IMR-90 (cell line): ENCODE measurements around the gene NEURL1B. TPM values are rescaled to one million over a fixed set of nuclear protein-coding genes. Genes with fewer than 3 reads are reported as not detected.

ENCODE experiments used
- ATAC-seq: fragments of 200-7000 bp; cut with Tn5 transposase; 2 replicates; pipeline ENCODE4 v1.9.1; 2020; ENCODE audit warnings: low read depth, mild to moderate bottlenecking, moderate library complexity
- BruUV-seq: library from RNA; stranded (reverse); fragments of 400-500 nt; replicated peaks from 2 replicates; lab custom pipeline; 2021; lab: Mats Ljungman, UMichigan
- CTCF ChIA-PET: fragments of 300-600 bp; formaldehyde crosslinking; extraction: SDS; loops from one replicate; lab custom pipeline; 2021; ENCODE audit warnings: antibody characterized with exemption; lab: Yijun Ruan, JAX
- POLR2A ChIA-PET: fragments of 300-600 bp; sonication (Branson Sonifier 250); formaldehyde crosslinking; loops from one replicate; lab custom pipeline; 2022; ENCODE audit warnings: antibody characterized with exemption; ENCODE audit not compliant: unreplicated experiment; lab: Charles Lee
- DNase-seq: peaks from one replicate; pipeline ENCODE4 v3.0.0; 2013
- H2AFZ ChIP-seq: replicated peaks from 2 replicates; pipeline ENCODE3; 2013; ENCODE audit warnings: low read length, mild to moderate bottlenecking; ENCODE audit not compliant: poor library complexity
- H2AK5ac ChIP-seq: 2 replicates; pipeline ENCODE4 v1.6.1; 2013; ENCODE audit warnings: low read depth, low read length, inconsistent platforms
- H2AK9ac ChIP-seq: replicated peaks from 2 replicates; pipeline ENCODE3; 2013; ENCODE audit warnings: mild to moderate bottlenecking, low read depth, low read length, moderate library complexity; ENCODE audit not compliant: poor library complexity
- H2BK120ac ChIP-seq: 2 replicates; pipeline ENCODE4 v1.6.1; 2013; ENCODE audit warnings: low read depth, low read length, inconsistent platforms
- H2BK15ac ChIP-seq: 3 replicates; pipeline ENCODE4 v1.6.1; 2013; ENCODE audit warnings: low read depth, low read length, inconsistent platforms
- H2BK20ac ChIP-seq: 2 replicates; pipeline ENCODE4 v1.6.1; 2013; ENCODE audit warnings: low read depth, mild to moderate bottlenecking, inconsistent platforms, low read length, moderate library complexity
- H2BK5ac ChIP-seq: 2 replicates; pipeline ENCODE4 v1.6.1; 2013; ENCODE audit warnings: mild to moderate bottlenecking, low read depth, low read length, inconsistent platforms; ENCODE audit not compliant: poor library complexity, severe bottlenecking
- H3K14ac ChIP-seq: replicated peaks from 2 replicates; pipeline ENCODE4 v1.6.1; 2013; ENCODE audit warnings: low read depth, low read length, inconsistent platforms
- H3K18ac ChIP-seq: 2 replicates; pipeline ENCODE4 v1.6.1; 2013; ENCODE audit warnings: low read depth, low read length, control low read depth
- H3K23ac ChIP-seq: 2 replicates; pipeline ENCODE4 v1.6.1; 2013; ENCODE audit warnings: low read depth, low read length, inconsistent platforms
- H3K27ac ChIP-seq: 2 replicates; pipeline ENCODE4 v1.5.1; 2013; ENCODE audit warnings: mild to moderate bottlenecking, control low read depth, low read length; ENCODE audit not compliant: insufficient read depth
- H3K27me3 ChIP-seq: 2 replicates; pipeline ENCODE4 v1.6.1; 2013; ENCODE audit warnings: low read length; ENCODE audit not compliant: control insufficient read depth, insufficient read depth
- H3K36me3 ChIP-seq: 2 replicates; pipeline ENCODE4 v1.6.1; 2013; ENCODE audit warnings: low read length, mixed read lengths; ENCODE audit not compliant: control insufficient read depth, insufficient read depth
- H3K4ac ChIP-seq: 2 replicates; pipeline ENCODE4 v1.6.1; 2013; ENCODE audit warnings: low read depth, low read length, inconsistent platforms
- H3K4me1 ChIP-seq: 2 replicates; pipeline ENCODE4 v1.6.1; 2013; ENCODE audit warnings: low read length, mixed read lengths; ENCODE audit not compliant: control insufficient read depth, insufficient read depth
- H3K4me2 ChIP-seq: 2 replicates; pipeline ENCODE4 v1.6.1; 2013; ENCODE audit warnings: low read depth, mild to moderate bottlenecking, control low read depth, low read length, moderate library complexity
- H3K4me3 ChIP-seq: 2 replicates; pipeline ENCODE4 v1.5.1; 2013; ENCODE audit warnings: low read depth, mild to moderate bottlenecking, control low read depth, low read length, moderate library complexity; ENCODE audit not compliant: insufficient read depth
- H3K56ac ChIP-seq: 2 replicates; pipeline ENCODE4 v1.6.1; 2013; ENCODE audit warnings: low read length, inconsistent platforms; ENCODE audit not compliant: insufficient read depth; ENCODE audit errors: extremely low read depth
- H3K79me1 ChIP-seq, 2 experiments: 2 replicates each; pipeline ENCODE4 v1.6.1; 2013; ENCODE audit warnings: low read length in 2 of 2, inconsistent platforms in 1 of 2, low read depth in 1 of 2
- H3K9ac ChIP-seq: 2 replicates; pipeline ENCODE4 v1.6.1; 2013; ENCODE audit warnings: low read depth, low read length, control low read depth
- H3K9me1 ChIP-seq: 2 replicates; pipeline ENCODE4 v1.6.1; 2013; ENCODE audit warnings: low read length, inconsistent platforms; ENCODE audit not compliant: insufficient read depth
- H3K9me3 ChIP-seq: 2 replicates; pipeline ENCODE4 v1.6.1; 2013; ENCODE audit warnings: low read length; ENCODE audit not compliant: control insufficient read depth, insufficient read depth
- H4K20me1 ChIP-seq: 2 replicates; pipeline ENCODE4 v1.6.1; 2013; ENCODE audit warnings: low read length, inconsistent platforms; ENCODE audit not compliant: insufficient read depth
- H4K5ac ChIP-seq: 2 replicates; pipeline ENCODE4 v1.6.1; 2013; ENCODE audit warnings: mild to moderate bottlenecking, low read depth, low read length, control low read depth
- H4K8ac ChIP-seq, 2 experiments: 2 replicates each; pipeline ENCODE4 v1.6.1; 2013; ENCODE audit warnings: low read depth in 2 of 2, low read length in 2 of 2, control low read depth in 1 of 2, inconsistent platforms in 1 of 2
- H4K91ac ChIP-seq: 2 replicates; pipeline ENCODE4 v1.6.1; 2013; ENCODE audit warnings: low read depth, low read length, inconsistent platforms; ENCODE audit not compliant: insufficient read depth
- BHLHE40 ChIP-seq: fragments of 150-350 bp; IDR thresholded peaks from 2 replicates; pipeline ENCODE4 v1.6.1; 2016; ENCODE audit warnings: mild to moderate bottlenecking, low read depth, low read length
- CEBPB ChIP-seq: IDR thresholded peaks from 2 replicates; pipeline ENCODE4 v1.6.1; 2012; ENCODE audit warnings: low read depth, low read length, improper control_type of control experiment
- CHD1 ChIP-seq: IDR thresholded peaks from 2 replicates; pipeline ENCODE4 v1.6.1; 2012; ENCODE audit warnings: low read depth, low read length, improper control_type of control experiment
- CTCF ChIP-seq: conservative IDR thresholded peaks from 2 replicates; pipeline ENCODE4 v1.5.1; 2012; ENCODE audit warnings: mild to moderate bottlenecking, low read depth, low read length, improper control_type of control experiment
- ELK1 ChIP-seq: fragments of 150-350 bp; IDR thresholded peaks from 2 replicates; pipeline ENCODE4 v1.6.1; 2016; ENCODE audit warnings: low read depth, mild to moderate bottlenecking, low read length, moderate library complexity, borderline replicate concordance
- FOS ChIP-seq: fragments of 150-350 bp; IDR thresholded peaks from 2 replicates; pipeline ENCODE4 v1.6.1; 2016; ENCODE audit warnings: low read depth, low read length
- MAFK ChIP-seq: IDR thresholded peaks from 2 replicates; pipeline ENCODE4 v1.6.1; 2012; ENCODE audit warnings: low read depth, low read length, improper control_type of control experiment
- MAZ ChIP-seq: IDR thresholded peaks from 2 replicates; pipeline ENCODE4 v1.6.1; 2012; ENCODE audit warnings: low read depth, mild to moderate bottlenecking, low read length, improper control_type of control experiment, moderate library complexity, borderline replicate concordance
- MXI1 ChIP-seq: IDR thresholded peaks from 2 replicates; pipeline ENCODE4 v1.6.1; 2012; ENCODE audit warnings: low read depth, mild to moderate bottlenecking, low read length, moderate library complexity, borderline replicate concordance
- NFE2L2 ChIP-seq: fragments of 150-350 bp; IDR thresholded peaks from 2 replicates; pipeline ENCODE4 v1.6.1; 2016; ENCODE audit warnings: low read depth, mild to moderate bottlenecking, low read length
- POLR2A ChIP-seq: IDR thresholded peaks from 2 replicates; pipeline ENCODE4 v1.6.1; 2012; ENCODE audit warnings: mild to moderate bottlenecking, low read depth, low read length
- RAD21 ChIP-seq: IDR thresholded peaks from 2 replicates; pipeline ENCODE4 v1.6.1; 2012; ENCODE audit warnings: low read length, improper control_type of control experiment
- RCOR1 ChIP-seq: IDR thresholded peaks from 2 replicates; pipeline ENCODE4 v1.6.1; 2012; ENCODE audit warnings: mild to moderate bottlenecking, low read length, improper control_type of control experiment; ENCODE audit not compliant: insufficient replicate concordance
- RFX5 ChIP-seq: IDR thresholded peaks from 2 replicates; pipeline ENCODE4 v1.8.0; 2012; ENCODE audit warnings: low read depth, mild to moderate bottlenecking, low read length, moderate library complexity
- USF2 ChIP-seq: fragments of 150-350 bp; IDR thresholded peaks from 2 replicates; pipeline ENCODE4 v1.6.1; 2017; ENCODE audit warnings: mild to moderate bottlenecking, antibody characterized with exemption, low read length, low read depth
- WGBS, 2 experiments: methylation state at CpG; one replicate each; pipeline versions ENCODE4 v1.1.5 to v1.1.7; 2013; ENCODE audit warnings: missing lambda C conversion rate in 2 of 2; ENCODE audit not compliant: insufficient read length in 1 of 2; ENCODE audit errors: extremely low coverage in 2 of 2; 5-methylcytosine and 5-hydroxymethylcytosine counted together
- dilution Hi-C: fragments of 300-500 bp; cut with HindIII; formaldehyde crosslinking; loops from one replicate; pipeline ENCODE4 v1.14.3; 2018; ENCODE audit warnings: low sequenced_read_pairs; ENCODE audit not compliant: unreplicated experiment
- in situ Hi-C: fragments of 300-500 bp; cut with MboI; formaldehyde crosslinking; loops from 3 replicates; pipeline ENCODE4 v1.14.3; 2019; ENCODE audit warnings: low sequenced_read_pairs, inconsistent platforms, mixed read lengths
- intact Hi-C: fragments of 100-400 bp; cut with micrococcal nuclease; formaldehyde crosslinking; loops from 2 replicates; pipeline ENCODE4 v1.10.0; 2022
- polyA plus RNA-seq, 3 experiments: library from polyadenylated mRNA; depleted of rRNA; stranded (reverse); fragments of >200 nt; gene quantifications; 2 replicates each; pipeline ENCODE4 v1.2.3, GENCODE V29; 2012; ENCODE audit warnings: low replicate concordance in 1 of 3
- total RNA-seq: library from RNA; depleted of rRNA; stranded (reverse); fragments of >200 nt; gene quantifications from 2 replicates; pipeline ENCODE4 v1.2.3, GENCODE V29; 2012

NEURL1B gene
- total and polyA plus RNA-seq, 2 of the 4 experiments (the other 2 are of a cell fraction) = 1.8 to 2.8 TPM

GRCh38 chr5:172683645-172684471, 42.8 kb downstream of the NEURL1B start:
- H4K8ac ChIP-seq = no peak overlapping the region
- peaks cover 3% of the 10 kb centered on the region; the same call in 1 of the 2 replicates for H3K4me1 ChIP-seq
- no peak overlapping the region for H3K9ac ChIP-seq
- no peak overlapping the region for H3K4me2 ChIP-seq
- H2AFZ ChIP-seq = no peak overlapping the region
- no TSS peak for BruUV-seq
- no peak overlapping the region for H2BK20ac ChIP-seq
- ATAC-seq = no peak
- no peak overlapping the region for H2BK5ac ChIP-seq
- ChIA-PET POLR2A (no interaction called here), CTCF (no interaction called here)
- no peak overlapping the region for H3K4ac ChIP-seq
- no peak overlapping the region for H4K5ac ChIP-seq
- no peaks in the 10 kb centered on the region for H3K27me3 ChIP-seq
- H3K79me1 ChIP-seq = peaks cover 0 to 14% of the 10 kb centered on the region in 2 experiments; a peak in 1 of 4 replicates
- H2BK120ac ChIP-seq = no peak overlapping the region
- H4K91ac ChIP-seq = no peak overlapping the region
- no peak overlapping the region for H3K23ac ChIP-seq
- H3K36me3 ChIP-seq = no peaks in the 10 kb centered on the region; the same call in 1 of the 2 replicates
- no peak overlapping the region for H3K14ac ChIP-seq
- H3K9me3 ChIP-seq = no peaks in the 10 kb centered on the region
- no peak overlapping the region for H2AK5ac ChIP-seq
- H3K56ac ChIP-seq = no peak overlapping the region
- DNase-seq = no peak
- H3K4me3 ChIP-seq = no peak overlapping the region
- no peaks in the 10 kb centered on the region for H4K20me1 ChIP-seq
- 76% methylated on average over 80 of the region's 125 CpGs; no CpG with 5 or more reads in 1 of the 2 experiments for WGBS, 2 experiments
- H2AK9ac ChIP-seq = no peak overlapping the region
- intact Hi-C loops (no loop called here), dilution Hi-C loops (no loop called here), in situ Hi-C loops (no loop called here)
- H2BK15ac ChIP-seq = no peak overlapping the region
- no peak overlapping the region for H3K27ac ChIP-seq
- no peaks in the 10 kb centered on the region for H3K9me1 ChIP-seq
- no peak overlapping the region for H3K18ac ChIP-seq
- TF ChIP-seq CHD1 = no peak
- TF ChIP-seq RCOR1 = no peak
- no peak for TF ChIP-seq MXI1
- no peak for TF ChIP-seq POLR2A
- TF ChIP-seq CTCF = no peak
- no peak for TF ChIP-seq CEBPB
- TF ChIP-seq FOS = no peak
- TF ChIP-seq RFX5 = no peak
- TF ChIP-seq NFE2L2 = no peak
- TF ChIP-seq BHLHE40 = no peak
- TF ChIP-seq USF2 = no peak
- TF ChIP-seq ELK1 = no peak
- TF ChIP-seq MAFK = no peak
- TF ChIP-seq RAD21 = no peak
- no peak for TF ChIP-seq MAZ
